MM.1S (cell line): ENCODE results near the gene PEA15.

Source experiments
- EZH2 ChIP-seq: fragments of 300-600 bp; sonication (generic); optimal IDR thresholded peaks from 2 replicates; pipeline ENCODE3; 2017; ENCODE audit warnings: low read depth, mild to moderate bottlenecking, antibody characterized with exemption, low read length, mixed read lengths
- TF ChIP-seq, protein P1 (sequence below): fragments of 300-600 bp; sonication (generic); IDR thresholded peaks from 2 replicates; pipeline ENCODE4 v1.5.1; 2016; ENCODE audit warnings: antibody characterized with exemption, low read length, mixed read lengths

DNA sequence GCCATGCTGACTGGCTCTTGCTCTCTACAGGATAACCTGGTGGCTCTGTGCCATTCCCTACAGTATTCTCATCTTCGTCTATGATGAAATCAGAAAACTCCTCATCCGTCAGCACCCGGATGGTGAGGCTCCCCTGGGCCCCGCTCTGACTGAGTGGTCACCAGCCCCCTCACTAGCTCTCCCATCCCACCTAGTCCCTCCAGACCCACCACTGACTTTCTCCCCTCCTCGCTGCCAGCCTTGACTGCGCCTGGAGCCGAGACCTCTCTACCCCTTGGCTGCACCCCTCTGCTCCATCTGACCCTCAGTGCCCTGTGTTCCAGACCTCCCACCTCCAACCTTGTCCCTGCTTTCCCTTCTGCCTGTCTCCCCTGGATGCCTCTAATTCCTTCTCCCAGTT lies 18.9 kb upstream of the PEA15 start:
- TF ChIP-seq EZH2: no peak
- TF ChIP-seq, protein P1, sequence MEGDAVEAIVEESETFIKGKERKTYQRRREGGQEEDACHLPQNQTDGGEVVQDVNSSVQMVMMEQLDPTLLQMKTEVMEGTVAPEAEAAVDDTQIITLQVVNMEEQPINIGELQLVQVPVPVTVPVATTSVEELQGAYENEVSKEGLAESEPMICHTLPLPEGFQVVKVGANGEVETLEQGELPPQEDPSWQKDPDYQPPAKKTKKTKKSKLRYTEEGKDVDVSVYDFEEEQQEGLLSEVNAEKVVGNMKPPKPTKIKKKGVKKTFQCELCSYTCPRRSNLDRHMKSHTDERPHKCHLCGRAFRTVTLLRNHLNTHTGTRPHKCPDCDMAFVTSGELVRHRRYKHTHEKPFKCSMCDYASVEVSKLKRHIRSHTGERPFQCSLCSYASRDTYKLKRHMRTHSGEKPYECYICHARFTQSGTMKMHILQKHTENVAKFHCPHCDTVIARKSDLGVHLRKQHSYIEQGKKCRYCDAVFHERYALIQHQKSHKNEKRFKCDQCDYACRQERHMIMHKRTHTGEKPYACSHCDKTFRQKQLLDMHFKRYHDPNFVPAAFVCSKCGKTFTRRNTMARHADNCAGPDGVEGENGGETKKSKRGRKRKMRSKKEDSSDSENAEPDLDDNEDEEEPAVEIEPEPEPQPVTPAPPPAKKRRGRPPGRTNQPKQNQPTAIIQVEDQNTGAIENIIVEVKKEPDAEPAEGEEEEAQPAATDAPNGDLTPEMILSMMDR: no peak
